GM13976 (cell line): ENCODE data around the gene PDE4D.

Experiments
- DNase-seq: peaks from one replicate; pipeline ENCODE4 v3.0.0; 2012; ENCODE audit warnings: low spot score
- CTCF ChIP-seq: IDR thresholded peaks from 2 replicates; pipeline ENCODE4 v1.5.1; 2012; ENCODE audit warnings: borderline replicate concordance, mild to moderate bottlenecking; ENCODE audit not compliant: insufficient read depth; ENCODE audit errors: extremely low read depth, missing control alignments, control extremely low read depth
- in situ Hi-C: fragments of 300-500 bp; cut with MboI; formaldehyde crosslinking; loops from one replicate; pipeline ENCODE4 v1.12.0; 2022; ENCODE audit warnings: low sequenced_read_pairs, mixed read lengths, inconsistent platforms; ENCODE audit not compliant: unreplicated experiment

Gene PDE4D

DNA sequence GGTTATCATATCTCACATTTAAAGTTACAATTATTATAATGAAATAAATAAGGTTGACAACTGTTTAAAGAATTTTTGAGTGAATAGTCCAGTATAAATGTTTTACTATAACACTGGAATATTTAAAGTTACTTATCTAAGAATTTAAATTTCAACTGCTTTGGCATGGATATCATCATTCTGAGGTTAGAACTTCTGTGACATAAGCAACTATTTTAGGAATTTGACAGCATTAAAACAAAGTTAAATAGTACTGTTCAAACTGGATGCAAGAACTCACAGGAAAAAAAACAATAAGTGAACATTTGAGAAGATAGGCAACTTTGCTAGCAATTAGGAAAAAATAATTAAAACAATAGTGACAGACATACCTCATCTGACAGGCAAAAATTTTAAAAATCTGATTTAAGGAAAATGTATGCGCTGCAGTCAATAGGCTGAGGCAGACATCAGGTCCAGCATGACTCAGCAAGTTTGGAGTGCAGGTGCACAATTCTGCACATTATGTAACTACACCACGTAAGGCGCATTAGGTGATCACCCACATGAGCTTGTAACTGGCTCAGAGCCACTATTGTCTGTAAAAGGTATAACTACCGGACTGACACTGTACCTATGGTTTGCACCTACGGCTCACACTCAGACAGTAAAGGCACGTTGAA lies 180.6 kb downstream of the PDE4D start:
- DNase-seq: no peak
- TF ChIP-seq CTCF: no peak
- in situ Hi-C loops: no loop called here

GRCh38 chr5:59711310-59711709 lies 182.2 kb downstream of the PDE4D start:
- DNase-seq: no peak
- no peak for TF ChIP-seq CTCF
- in situ Hi-C loops: no loop called here

- no peak for TF ChIP-seq CTCF
- in situ Hi-C loops: no loop called here
- DNase-seq: no peak
Observed at GRCh38 chr5:59709846-59710245, 183.7 kb downstream of the PDE4D start.

- TF ChIP-seq CTCF: no peak
- DNase-seq: no peak
- in situ Hi-C loops: no loop called here
Observed at GRCh38 chr5:59709346-59709821, 184.1 kb downstream of the PDE4D start.

DNA sequence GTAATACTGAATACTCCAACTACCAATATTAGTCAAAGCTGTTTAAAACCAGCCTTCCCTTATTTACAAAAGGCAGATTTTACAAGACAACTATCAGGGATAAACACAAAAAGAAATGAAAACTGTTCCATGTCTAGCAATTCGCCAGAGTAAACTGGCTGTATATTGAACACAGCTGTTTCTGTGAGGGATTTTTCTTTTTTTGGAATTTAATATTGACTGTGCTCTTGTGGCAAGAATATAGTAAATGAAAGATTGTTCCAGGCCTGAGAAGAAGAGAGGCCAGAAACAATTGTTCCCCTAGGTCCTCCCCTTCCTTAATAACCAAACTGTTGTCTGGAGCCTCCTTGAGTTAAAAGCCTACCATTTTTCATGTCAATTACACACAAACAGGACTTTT lies 188.6 kb downstream of the PDE4D start:
- no peak for DNase-seq
- TF ChIP-seq CTCF: no peak
- in situ Hi-C loops: no loop called here

DNA sequence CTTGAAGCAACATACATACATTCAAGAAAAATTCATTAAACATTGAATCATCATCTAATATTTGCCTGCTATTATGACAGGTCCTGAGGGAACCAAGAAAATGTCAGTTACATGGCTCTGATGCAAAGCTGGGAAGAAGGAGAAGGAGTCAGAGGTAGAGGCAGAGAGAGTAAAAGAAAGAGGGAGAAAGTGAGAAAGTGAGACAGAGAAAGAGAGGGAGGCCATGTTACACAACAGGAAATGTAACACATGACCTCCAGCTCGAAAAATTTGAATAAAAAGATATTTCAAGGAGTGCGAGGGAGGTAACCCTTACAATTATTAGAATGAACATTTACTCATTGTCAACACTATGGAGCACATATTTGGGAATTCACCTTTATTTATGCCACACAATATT lies 189.7 kb downstream of the PDE4D start:
- DNase-seq: no peak
- TF ChIP-seq CTCF: no peak
- in situ Hi-C loops: no loop called here
